H1 (cell line): ENCODE measurements around the gene TBC1D2.

ENCODE experiments used
- CREB1 ChIP-seq: IDR thresholded peaks from 2 replicates; pipeline ENCODE4 v1.6.1; 2012; ENCODE audit warnings: inconsistent platforms
- POLR2A ChIP-seq, 2 experiments: IDR thresholded peaks; 1 replicate in 1 of 2; 2 replicates in 1 of 2; pipeline ENCODE4 v1.6.1; 2011; ENCODE audit warnings: low read depth in 2 of 2, low read length in 2 of 2, mild to moderate bottlenecking in 2 of 2; ENCODE audit errors: control extremely low read depth in 1 of 2
- TF ChIP-seq, protein P1 (sequence below), 3 experiments: IDR thresholded peaks; 1 replicate in 2 of 3; 2 replicates in 1 of 3; pipeline versions ENCODE4 v1.5.1 to v1.6.1; 2011; ENCODE audit warnings: low read length in 3 of 3, mild to moderate bottlenecking in 3 of 3, inconsistent platforms in 2 of 3, low read depth in 1 of 3, moderate library complexity in 1 of 3; ENCODE audit not compliant: insufficient read depth in 1 of 3; ENCODE audit errors: control extremely low read depth in 1 of 3

DNA sequence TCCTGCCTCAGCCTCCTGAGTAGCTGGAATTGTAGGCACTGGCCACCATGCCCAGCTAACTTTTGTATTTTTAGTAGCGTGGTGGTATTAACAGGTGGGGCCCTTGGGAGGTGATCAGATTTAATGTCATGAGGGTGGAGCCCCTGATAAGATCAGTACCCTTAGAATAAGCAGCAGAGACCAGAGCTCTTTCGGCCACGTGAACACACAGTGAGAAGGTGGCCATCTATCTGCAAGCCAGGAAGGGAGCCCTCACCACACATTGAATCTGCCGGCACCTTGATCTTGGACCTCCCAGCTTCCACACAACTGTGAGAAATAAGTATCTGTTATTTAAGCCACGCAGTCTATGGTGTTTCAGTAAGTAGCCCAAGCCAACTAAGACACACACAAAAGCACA is 22.5 kb downstream of the TBC1D2 start:
- TF ChIP-seq POLR2A (IDR thresholded peaks at IDR 0.05; ENCODE audit: control extremely low read depth in 1 of 2, low read depth in 2 of 2, low read length in 2 of 2) (no peak), CREB1 (no peak)
- TF ChIP-seq, protein P1, sequence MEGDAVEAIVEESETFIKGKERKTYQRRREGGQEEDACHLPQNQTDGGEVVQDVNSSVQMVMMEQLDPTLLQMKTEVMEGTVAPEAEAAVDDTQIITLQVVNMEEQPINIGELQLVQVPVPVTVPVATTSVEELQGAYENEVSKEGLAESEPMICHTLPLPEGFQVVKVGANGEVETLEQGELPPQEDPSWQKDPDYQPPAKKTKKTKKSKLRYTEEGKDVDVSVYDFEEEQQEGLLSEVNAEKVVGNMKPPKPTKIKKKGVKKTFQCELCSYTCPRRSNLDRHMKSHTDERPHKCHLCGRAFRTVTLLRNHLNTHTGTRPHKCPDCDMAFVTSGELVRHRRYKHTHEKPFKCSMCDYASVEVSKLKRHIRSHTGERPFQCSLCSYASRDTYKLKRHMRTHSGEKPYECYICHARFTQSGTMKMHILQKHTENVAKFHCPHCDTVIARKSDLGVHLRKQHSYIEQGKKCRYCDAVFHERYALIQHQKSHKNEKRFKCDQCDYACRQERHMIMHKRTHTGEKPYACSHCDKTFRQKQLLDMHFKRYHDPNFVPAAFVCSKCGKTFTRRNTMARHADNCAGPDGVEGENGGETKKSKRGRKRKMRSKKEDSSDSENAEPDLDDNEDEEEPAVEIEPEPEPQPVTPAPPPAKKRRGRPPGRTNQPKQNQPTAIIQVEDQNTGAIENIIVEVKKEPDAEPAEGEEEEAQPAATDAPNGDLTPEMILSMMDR (IDR thresholded peaks at IDR 0.05; ENCODE audit: control extremely low read depth in 1 of 3, insufficient read depth in 1 of 3, low read depth in 1 of 3, low read length in 3 of 3) = no peak
